ENCODE results near the gene ABCA13.

The ABCA13 gene

GRCh38 chr7:48525736-48526732, 354.8 kb downstream of the ABCA13 start:
- DNase-seq = no peak

- DNase-seq = no peak
Observed at GRCh38 chr7:48528646-48529045, 357.4 kb downstream of the ABCA13 start.

- DNase-seq = no peak
Observed at GRCh38 chr7:48537561-48537960, 366.3 kb downstream of the ABCA13 start.

GRCh38 chr7:48540746-48541145, 369.5 kb downstream of the ABCA13 start:
- no peak for DNase-seq

DNA sequence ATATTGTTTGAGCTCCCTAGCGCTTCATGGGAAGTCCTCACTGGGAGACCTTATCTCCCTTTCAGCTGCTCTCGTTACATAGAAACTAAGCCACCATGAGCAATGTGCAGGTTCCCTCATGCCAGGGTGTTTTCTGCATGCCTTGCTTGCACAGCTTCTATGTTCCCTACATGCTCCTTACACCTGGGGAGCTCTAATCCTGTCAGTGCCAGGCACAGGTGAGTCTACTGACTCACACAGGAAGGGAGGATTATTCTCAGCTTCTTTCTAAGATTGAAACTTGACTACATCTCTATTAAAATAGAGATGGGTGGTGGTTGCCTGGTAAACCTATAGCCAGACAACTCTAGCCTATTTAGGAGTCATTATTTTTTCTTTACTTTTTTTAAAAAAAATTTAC, 377.4 kb downstream of the ABCA13 start:
- no peak for DNase-seq

DNA sequence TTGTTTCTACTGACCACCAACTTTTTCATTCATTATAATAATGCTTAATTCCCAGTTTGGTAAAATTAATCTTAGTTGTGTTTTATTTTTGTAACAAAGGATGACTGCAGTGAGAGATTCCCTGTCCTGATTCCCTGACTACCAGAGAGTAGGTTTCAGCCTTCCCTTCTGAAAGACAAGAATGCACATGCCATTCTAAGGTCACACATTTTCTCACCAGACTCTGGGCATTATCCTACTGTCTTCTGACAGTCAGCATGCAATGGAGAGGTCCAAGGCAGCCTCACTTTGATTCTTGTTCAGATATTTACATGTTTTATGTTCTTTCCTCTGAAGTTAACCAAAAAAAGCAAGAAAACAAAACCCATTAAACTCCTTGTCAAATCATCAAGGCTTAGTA, 380.4 kb downstream of the ABCA13 start:
- DNase-seq = no peak

DNA sequence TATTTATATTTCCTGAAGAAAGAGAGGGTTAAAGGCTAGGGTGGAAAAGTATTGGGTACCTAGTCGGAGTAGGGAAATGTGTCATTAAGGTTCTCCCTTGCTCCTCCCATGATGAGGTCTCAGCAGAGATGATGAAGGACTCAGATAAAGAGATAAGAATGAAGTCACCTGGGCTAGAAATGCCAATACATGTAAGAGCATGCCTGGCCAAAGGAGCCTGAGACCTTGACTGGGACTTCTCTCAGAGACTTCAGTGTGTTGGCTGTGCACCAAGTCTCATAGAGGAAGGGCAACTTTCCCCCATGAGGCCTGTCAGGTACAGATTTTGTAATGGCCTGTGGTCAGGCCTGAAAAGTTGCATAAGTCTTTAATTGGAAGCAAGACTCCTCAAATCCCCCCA, 392.1 kb downstream of the ABCA13 start:
- DNase-seq = no peak

DNA sequence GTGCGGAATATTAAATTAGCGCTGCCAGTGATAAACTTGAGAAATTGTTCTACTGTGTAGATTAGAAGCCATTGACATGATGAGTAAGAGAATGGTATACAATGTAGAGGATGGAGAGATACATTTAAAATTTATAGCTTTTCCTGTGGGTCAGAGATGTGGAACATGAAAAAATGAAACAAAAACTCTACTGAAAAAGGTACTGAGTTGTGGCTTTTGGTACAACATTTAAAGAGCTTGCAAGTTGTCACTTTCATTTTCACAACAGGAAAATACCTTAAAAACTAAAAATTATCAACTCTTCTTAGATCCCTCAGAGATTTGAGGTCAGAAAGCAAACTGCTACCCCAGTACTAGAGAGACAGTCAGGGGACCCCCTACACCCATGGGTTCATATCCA, 404.3 kb downstream of the ABCA13 start:
- DNase-seq = no peak

- DNase-seq = no peak
Observed at GRCh38 chr7:48587475-48587874, 416.2 kb downstream of the ABCA13 start.

- no peak for DNase-seq
Observed at GRCh38 chr7:48594349-48594748, 423.1 kb downstream of the ABCA13 start.

- no peak for DNase-seq
Observed at GRCh38 chr7:48595756-48596155, 424.5 kb downstream of the ABCA13 start.

DNA sequence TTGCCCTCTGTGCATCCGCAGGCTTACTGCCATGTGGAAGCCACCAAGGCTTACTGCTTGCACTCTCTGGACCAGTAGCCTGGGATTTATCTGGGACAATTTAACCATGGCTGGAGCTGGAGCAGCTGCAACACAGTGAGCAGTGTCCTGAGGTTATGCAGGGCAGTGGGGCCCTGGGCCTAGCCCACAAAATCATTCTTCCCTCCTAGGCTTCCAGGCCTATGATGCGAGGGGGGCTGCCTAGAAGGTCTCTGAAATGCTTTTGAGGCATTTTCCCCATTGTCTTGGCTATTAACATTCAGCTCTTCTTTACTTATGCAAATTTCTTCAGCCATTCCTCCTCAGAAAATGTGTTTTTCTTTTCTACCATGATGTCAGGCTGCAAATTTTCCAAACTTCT, 439.4 kb downstream of the ABCA13 start:
- no peak for DNase-seq

DNA sequence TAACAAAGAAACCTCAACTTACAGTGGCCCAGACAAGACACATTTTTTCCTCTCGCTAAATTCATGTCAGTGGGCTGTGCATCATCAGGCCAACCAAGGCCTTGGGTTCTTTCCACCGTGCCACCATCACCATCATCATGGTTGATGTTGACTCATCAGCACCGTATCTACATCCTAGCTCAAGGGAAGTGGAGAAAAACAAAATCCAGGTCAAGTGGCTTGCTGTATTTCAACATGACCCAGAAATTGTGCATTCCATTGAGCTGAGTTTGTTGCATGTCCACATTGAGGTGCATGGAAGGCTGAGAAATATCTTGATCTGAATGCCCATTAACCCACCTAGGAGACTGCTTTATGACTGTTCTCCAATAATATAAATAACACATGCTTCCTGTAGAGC, 440.7 kb downstream of the ABCA13 start:
- no peak for DNase-seq

DNA sequence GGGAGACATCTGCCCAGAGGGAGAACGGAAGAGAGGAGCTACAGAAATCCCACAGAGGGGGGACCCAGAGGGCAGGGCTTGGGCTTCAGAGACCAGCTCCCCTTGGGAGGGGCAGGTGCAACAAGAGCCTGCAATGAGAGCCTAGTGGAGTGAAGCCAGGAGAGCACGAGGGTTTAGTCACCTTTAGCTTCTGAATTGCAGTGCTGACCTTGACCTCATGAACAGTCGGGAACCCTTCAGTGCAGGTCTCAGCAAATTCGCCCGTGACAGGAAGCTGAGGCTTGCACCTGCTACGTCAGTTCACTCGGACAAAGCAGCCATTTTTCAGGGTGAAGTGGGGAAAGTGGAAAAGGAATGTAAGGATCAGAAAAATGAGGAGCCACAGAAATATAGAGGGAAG, 446.2 kb downstream of the ABCA13 start:
- no peak for DNase-seq

GRCh38 chr7:48617993-48618392, 446.7 kb downstream of the ABCA13 start:
- DNase-seq = no peak

- no peak for DNase-seq
Observed at GRCh38 chr7:48621076-48621475, 449.8 kb downstream of the ABCA13 start.

DNA sequence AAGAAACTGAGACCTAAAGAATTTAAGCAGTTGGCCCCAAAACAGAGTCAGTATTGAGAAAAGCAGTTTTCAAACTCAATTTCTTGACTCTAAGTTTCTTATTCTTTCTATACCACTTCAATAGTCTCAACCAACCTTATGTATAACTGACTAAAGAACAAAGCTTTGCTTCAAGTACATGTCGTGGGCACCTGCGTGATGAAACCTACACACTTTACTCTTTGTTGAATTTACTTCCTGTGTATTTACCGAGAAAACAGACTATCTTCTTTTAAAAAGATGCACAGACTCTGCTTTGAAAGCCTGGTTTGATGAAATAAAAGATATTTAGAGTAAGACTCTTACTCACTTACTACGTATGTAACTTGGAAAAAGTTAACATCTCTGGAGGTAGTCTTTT, 455.9 kb downstream of the ABCA13 start:
- no peak for DNase-seq

- DNase-seq = no peak
Observed at GRCh38 chr7:48628793-48629349, 457.6 kb downstream of the ABCA13 start.

- DNase-seq = no peak
Observed at GRCh38 chr7:48634116-48634632, 462.9 kb downstream of the ABCA13 start.

GRCh38 chr7:48635796-48636195, 464.5 kb downstream of the ABCA13 start:
- no peak for DNase-seq

GRCh38 chr7:48636391-48637015, 465.2 kb downstream of the ABCA13 start:
- DNase-seq = no peak

- no peak for DNase-seq
Observed at GRCh38 chr7:48637382-48637781, 466.1 kb downstream of the ABCA13 start.

GRCh38 chr7:48638041-48638440, 466.8 kb downstream of the ABCA13 start:
- no peak for DNase-seq

All from GOT3 (cell line).